GM19463 (cell line): Measurements from ENCODE around the gene ZNF235.
"Not testable (repeated sequence)": the region's sequence is repeated elsewhere in the genome, so short reads cannot be mapped to it uniquely, and the experiment has no call there.

Experiments used
- ATAC-seq: cut with Tn5 transposase; IDR thresholded peaks from one replicate; pipeline ENCODE4 v1.9.1; 2021; ENCODE audit warnings: mild to moderate bottlenecking, moderate library complexity; ENCODE audit not compliant: unreplicated experiment

ZNF235 gene

DNA sequence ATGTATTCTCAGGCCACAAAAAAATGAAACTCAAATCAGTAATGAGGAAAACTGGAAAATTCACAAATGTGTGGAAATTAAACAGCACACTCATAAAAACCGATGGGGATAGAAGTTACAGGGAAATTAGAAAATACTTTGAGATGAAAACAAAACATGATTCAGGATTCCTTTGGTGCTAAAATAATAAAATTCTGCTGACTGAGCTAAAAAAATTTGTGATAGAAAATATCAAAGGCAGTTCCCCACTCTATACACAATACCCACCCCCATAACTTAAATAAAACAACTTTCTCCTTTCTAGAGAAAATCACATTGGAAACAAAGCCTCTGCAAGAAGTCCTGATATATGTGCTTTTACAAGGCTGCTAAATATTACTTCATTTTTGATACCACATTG is 46.7 kb downstream of the ZNF235 start:
- no peak for ATAC-seq

DNA sequence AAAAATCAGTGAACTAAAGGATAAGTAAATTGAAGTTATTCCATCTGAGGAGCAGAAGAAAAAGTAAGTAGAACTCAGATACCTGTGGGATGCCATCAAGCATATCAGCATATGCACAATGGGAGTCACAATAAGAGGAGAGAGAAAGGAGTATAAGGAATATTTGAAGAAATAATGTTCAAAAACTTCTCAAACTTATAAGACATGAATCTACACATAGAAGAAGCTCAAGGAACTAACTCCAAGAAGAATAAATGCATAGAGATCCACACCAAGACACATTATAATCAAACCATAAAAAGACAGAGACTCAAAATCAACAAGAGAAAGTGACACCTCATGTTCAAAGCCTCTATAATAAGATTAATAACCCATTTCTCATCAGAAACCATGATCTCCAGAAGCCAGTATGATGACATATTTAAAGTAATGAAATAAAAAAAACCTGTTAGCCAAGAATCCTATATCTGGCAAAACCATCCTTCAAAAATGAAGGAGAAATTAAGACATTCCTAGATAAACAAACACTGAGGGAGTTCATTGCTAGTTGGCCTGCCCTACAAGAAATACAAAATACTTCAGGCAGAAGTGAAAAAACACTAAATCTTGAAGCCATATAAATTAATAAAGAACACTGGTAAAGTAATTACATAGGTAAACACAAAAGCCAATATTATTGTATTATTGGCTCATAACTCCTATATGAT is 49.0 kb downstream of the ZNF235 start:
- ATAC-seq: no peak

DNA sequence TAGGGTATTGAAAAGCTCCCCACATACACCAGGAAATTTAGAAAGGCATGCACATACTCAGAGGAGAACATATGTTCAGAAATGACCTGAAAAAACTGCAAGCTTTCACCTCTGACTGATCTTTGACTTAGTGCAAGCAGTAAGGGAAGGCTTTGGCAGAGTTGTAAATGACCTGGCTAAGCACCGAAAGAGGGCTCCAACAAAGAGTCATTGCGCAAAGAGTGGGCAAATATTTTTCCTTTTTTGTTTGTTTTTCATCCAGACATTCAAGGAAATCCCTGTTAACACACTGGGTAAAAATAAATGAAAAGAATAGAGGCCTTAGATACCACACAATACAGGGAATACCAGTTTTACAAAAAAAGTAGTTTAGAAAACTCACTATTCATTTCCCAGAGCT is 50.3 kb downstream of the ZNF235 start:
- ATAC-seq: no peak

DNA sequence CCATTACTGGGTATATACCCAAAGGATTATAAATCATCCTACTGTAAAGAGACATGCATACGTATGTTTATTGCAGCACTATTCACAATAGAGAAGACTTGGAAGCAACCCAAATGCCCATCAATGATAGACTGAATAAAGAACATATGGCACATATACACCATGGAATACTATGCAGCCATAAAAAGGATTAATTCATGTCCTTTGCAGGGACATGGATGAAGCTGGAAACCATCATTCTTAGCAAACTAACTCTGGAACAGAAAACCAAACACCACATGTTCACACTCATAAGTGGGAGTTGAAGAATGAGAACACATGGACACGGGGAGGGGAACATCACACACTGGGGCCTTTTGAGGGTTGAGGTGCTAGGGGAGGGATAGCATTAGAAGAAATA is 51.4 kb downstream of the ZNF235 start:
- not testable (repeated sequence) for ATAC-seq

- not testable (repeated sequence) for ATAC-seq
These were observed 52.5 kb downstream of the ZNF235 start for GRCh38 chr19:44252332-44252731.

DNA sequence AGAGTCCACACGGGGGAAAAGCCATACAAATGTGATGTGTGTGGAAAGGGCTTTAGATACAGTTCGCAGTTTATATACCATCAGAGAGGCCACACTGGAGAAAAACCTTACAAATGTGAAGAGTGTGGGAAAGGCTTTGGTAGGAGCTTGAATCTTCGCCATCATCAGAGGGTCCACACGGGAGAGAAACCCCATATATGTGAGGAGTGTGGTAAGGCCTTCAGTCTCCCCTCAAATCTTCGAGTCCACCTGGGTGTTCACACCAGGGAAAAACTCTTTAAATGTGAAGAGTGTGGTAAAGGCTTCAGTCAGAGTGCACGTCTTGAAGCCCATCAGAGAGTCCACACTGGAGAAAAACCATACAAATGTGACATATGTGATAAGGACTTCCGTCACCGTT is 68.4 kb downstream of the ZNF235 start:
- ATAC-seq: no peak
